ENCODE results near the gene MGAT4A.

- TF ChIP-seq EP300 (IDR thresholded peaks at IDR 0.05): no peak
- TF ChIP-seq, protein P1, sequence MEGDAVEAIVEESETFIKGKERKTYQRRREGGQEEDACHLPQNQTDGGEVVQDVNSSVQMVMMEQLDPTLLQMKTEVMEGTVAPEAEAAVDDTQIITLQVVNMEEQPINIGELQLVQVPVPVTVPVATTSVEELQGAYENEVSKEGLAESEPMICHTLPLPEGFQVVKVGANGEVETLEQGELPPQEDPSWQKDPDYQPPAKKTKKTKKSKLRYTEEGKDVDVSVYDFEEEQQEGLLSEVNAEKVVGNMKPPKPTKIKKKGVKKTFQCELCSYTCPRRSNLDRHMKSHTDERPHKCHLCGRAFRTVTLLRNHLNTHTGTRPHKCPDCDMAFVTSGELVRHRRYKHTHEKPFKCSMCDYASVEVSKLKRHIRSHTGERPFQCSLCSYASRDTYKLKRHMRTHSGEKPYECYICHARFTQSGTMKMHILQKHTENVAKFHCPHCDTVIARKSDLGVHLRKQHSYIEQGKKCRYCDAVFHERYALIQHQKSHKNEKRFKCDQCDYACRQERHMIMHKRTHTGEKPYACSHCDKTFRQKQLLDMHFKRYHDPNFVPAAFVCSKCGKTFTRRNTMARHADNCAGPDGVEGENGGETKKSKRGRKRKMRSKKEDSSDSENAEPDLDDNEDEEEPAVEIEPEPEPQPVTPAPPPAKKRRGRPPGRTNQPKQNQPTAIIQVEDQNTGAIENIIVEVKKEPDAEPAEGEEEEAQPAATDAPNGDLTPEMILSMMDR (IDR thresholded peaks at IDR 0.05): no peak
- TF ChIP-seq POLR2A (IDR thresholded peaks at IDR 0.05): no peak
These were observed 32.0 kb downstream of the MGAT4A start for GRCh38 chr2:98698896-98699295.

All from suprapubic skin (tissue), 3 donors.